Gastrocnemius medialis (tissue), 4 donors: Measurements from ENCODE around the gene APOLD1.

Experiments used
- CTCF ChIP-seq, 5 experiments: fragments of 450-650 bp in 3 of 5; fragments of 200-600 bp in 2 of 5; sonication (generic) in 2 of 5; IDR thresholded peaks in 4 of 5; conservative IDR thresholded peaks in 1 of 5; 1 replicate in 4 of 5; 2 replicates in 1 of 5; pipeline ENCODE4 v1.5.1; 2016 to 2019; ENCODE audit warnings: antibody characterized with exemption in 5 of 5, mild to moderate bottlenecking in 3 of 5, moderate library complexity in 3 of 5
- POLR2A ChIP-seq, 2 donors: fragments of 450-650 bp; IDR thresholded peaks; one replicate each; pipeline ENCODE4 v1.6.1; 2017; ENCODE audit warnings: antibody characterized with exemption in 2 of 2, mild to moderate bottlenecking in 2 of 2, moderate library complexity in 2 of 2

DNA sequence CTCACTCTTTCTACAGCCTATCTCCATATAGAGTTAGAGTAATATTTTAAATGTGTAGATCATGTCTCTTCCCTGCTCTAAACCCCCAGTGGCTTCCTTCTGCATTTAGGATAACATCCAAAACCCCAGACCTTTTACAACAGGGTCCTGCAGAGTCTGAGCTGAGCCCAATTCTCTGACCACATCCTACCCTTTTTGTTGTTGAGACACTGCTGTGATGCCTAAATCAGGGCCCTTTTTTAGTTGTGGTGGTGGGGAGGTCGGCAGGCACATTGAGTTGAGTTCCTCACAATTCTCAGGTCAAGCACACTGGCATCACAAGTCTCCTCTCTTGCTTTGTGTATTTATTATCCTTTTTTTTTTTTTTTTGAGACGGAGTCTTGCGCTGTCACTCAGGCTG is 25.9 kb downstream of the APOLD1 start:
- TF ChIP-seq CTCF (IDR thresholded peaks at IDR 0.05 in 4 of 5, conservative IDR thresholded peaks at IDR 0.05 in 1 of 5): no peak
- no peak for TF ChIP-seq POLR2A (IDR thresholded peaks at IDR 0.05)
